ENCODE measurements around the gene HFM1. TPM values are rescaled to one million over a fixed set of nuclear protein-coding genes. Genes with fewer than 3 reads are reported as not detected.
"Not testable (repeated sequence)": the region's sequence is repeated elsewhere in the genome, so short reads cannot be mapped to it uniquely, and the experiment has no call there.

Gene HFM1, protein sequence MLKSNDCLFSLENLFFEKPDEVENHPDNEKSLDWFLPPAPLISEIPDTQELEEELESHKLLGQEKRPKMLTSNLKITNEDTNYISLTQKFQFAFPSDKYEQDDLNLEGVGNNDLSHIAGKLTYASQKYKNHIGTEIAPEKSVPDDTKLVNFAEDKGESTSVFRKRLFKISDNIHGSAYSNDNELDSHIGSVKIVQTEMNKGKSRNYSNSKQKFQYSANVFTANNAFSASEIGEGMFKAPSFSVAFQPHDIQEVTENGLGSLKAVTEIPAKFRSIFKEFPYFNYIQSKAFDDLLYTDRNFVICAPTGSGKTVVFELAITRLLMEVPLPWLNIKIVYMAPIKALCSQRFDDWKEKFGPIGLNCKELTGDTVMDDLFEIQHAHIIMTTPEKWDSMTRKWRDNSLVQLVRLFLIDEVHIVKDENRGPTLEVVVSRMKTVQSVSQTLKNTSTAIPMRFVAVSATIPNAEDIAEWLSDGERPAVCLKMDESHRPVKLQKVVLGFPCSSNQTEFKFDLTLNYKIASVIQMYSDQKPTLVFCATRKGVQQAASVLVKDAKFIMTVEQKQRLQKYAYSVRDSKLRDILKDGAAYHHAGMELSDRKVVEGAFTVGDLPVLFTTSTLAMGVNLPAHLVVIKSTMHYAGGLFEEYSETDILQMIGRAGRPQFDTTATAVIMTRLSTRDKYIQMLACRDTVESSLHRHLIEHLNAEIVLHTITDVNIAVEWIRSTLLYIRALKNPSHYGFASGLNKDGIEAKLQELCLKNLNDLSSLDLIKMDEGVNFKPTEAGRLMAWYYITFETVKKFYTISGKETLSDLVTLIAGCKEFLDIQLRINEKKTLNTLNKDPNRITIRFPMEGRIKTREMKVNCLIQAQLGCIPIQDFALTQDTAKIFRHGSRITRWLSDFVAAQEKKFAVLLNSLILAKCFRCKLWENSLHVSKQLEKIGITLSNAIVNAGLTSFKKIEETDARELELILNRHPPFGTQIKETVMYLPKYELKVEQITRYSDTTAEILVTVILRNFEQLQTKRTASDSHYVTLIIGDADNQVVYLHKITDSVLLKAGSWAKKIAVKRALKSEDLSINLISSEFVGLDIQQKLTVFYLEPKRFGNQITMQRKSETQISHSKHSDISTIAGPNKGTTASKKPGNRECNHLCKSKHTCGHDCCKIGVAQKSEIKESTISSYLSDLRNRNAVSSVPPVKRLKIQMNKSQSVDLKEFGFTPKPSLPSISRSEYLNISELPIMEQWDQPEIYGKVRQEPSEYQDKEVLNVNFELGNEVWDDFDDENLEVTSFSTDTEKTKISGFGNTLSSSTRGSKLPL (N-terminal part only)
- total RNA-seq (10 to 100 TPM in 3 of 7 donors, 1 to 10 TPM in 4; 5.7 to 17.2 (median 8.5) TPM), polyA plus RNA-seq (1 to 10 TPM; 2.9 to 3.2 TPM)
- long read RNA-seq, donor 1, partial matches to known transcripts = 0 of 7 reads
- long read RNA-seq, donor 1, other reads (novel, unspliced or antisense) = 7 of 7 reads
- long read RNA-seq, donor 2, full-length matches to known transcripts = 2 of 2 reads
- long read RNA-seq, donor 2, partial matches to known transcripts = 0 of 2 reads
- long read RNA-seq, donor 2, other reads (novel, unspliced or antisense) = 0 of 2 reads
- long read RNA-seq, donor 3, partial matches to known transcripts = 0 of 7 reads
- long read RNA-seq, donor 3, other reads (novel, unspliced or antisense) = 7 of 7 reads

DNA sequence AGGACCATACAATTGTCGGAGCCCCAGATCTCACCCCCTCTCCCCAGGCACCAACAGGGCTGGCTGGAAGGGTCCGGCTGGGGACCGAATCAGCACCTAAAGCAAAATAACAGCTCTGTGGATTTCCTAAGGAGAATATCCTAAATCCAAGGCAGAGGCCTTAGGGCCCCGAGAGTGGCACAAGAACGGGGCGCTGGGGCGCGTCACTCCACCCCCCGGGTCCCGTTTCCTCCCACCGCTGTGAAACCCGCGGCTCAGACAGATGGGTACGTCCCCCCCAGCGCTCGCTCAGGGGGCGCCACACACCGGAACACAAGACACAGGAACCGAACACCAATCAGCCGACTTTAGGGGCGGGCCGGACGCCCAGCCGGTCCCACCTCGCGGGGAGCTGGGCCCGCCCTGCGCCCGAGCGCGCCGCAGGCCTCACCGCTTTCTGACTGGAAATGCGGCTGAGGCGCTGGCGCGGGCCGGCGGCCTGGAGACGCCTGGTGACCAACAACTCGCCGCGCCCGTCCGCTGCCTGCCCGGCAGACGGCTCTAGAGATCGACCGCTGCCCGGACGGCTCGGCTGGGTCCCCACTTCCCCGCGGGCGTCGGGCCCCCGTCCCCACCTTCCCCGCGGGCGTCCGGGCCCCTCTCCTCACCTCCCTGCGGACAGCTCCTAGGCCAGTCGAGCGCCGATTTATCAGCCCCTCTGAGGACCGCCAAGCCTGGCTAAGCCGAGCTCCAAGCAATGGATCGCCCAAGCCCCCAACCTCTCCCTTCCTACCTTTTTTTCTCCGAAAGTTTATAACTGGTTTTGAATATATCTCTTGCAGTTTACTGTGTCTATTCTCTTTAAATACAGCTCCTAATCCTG lies at the start of gene HFM1:
Gene HFM1, minus strand, starts transcription at position 687 of the 862 bp plus-strand sequence. CDS start 3,755 bp downstream, outside the sequence.
- 0 to 1% (median 0%) methylated on average over 45 to 69 of the region's 69 CpGs for WGBS, 3 donors
- peak; percentile 41 for TF ChIP-seq POLR2A (IDR thresholded peaks at IDR 0.05)
- peak; percentile 34 for TF ChIP-seq EP300 (IDR thresholded peaks at IDR 0.05)
- no peak for TF ChIP-seq CTCF (IDR thresholded peaks at IDR 0.05)
- intact Hi-C loops (cut with DNase I) = loop anchor here in 2 of 4 donors (10.0 kb wide), 2 partner anchors 100 to 120 kb away; partner anchors contain the start of gene CDC7 (in 1 of the 2)
- no peaks in the 10 kb centered on the region for H3K27me3 ChIP-seq
- peak; percentile 85 to 91 (median 89) for DNase-seq
- no peaks in the 10 kb centered on the region for H3K36me3 ChIP-seq
- H3K27ac ChIP-seq = peak within 1 kb of the TSS; percentile 65 to 93
- H3K4me3 ChIP-seq = peak within 1 kb of the TSS; percentile 39
- H3K9me3 ChIP-seq = no peaks in the 10 kb centered on the region
- H3K4me1 ChIP-seq (ENCODE audit: insufficient read depth) = no peaks in the 10 kb centered on the region

DNA sequence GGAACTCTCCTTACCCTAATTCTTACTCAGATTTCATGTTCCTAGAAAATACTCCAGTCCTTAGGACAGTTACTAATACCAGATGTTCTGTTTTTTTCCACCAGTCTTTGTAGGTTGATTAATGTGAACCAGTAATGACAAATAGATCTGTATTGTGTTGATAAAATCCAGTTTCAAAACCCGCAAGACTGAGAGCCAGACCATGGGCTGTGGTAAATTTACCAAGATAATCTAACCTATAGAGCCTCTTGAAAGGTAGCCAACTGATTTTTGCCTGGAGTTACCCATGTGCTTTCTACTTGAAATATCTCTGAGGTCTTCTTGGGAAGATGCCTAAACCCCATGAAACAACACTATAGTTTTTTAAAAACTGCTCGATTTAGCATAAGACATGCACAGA lies 49.5 kb upstream of the HFM1 start:
- H3K27ac ChIP-seq = no peak overlapping the region
- no peaks in the 10 kb centered on the region for H3K4me1 ChIP-seq (ENCODE audit: insufficient read depth)
- no peaks in the 10 kb centered on the region for H3K27me3 ChIP-seq
- intact Hi-C loops (cut with DNase I) = no loop called here
- 46 to 69% (median 60%) methylated on average over 2 of the region's 2 CpGs for WGBS, 3 donors
- no peaks in the 10 kb centered on the region for H3K9me3 ChIP-seq
- H3K36me3 ChIP-seq = no peaks in the 10 kb centered on the region
- TF ChIP-seq EP300 (IDR thresholded peaks at IDR 0.05) = no peak
- no peak for TF ChIP-seq CTCF (IDR thresholded peaks at IDR 0.05)
- TF ChIP-seq POLR2A (IDR thresholded peaks at IDR 0.05) = no peak
- no peak overlapping the region for H3K4me3 ChIP-seq
- DNase-seq = no peak

DNA sequence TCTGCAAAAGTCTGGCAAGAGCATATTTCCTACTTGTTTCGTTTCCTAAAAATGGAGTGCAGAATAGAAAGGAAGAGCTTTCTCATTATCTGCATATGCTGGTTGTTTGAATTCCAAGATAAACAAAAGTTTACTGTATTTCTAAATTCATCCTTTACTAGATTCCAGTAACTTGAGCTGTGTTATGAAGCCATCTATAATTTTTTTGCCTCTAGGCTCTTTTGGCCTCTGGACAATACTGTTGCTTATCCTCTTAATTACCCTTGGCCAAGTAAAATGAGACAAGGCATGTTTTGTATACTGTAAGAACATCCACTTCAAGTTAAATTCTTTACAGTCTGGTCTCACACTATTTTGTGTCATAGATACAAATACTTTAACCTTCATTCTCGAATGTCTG lies 45.6 kb upstream of the HFM1 start:
- H3K27ac ChIP-seq = no peak overlapping the region
- TF ChIP-seq CTCF (IDR thresholded peaks at IDR 0.05) (no peak), POLR2A (IDR thresholded peaks at IDR 0.05) (no peak), EP300 (IDR thresholded peaks at IDR 0.05) (no peak)
- H3K4me3 ChIP-seq = no peak overlapping the region
- intact Hi-C loops (cut with DNase I) = no loop called here
- no peaks in the 10 kb centered on the region for H3K27me3 ChIP-seq
- no peak for DNase-seq
- H3K4me1 ChIP-seq (ENCODE audit: insufficient read depth) = no peaks in the 10 kb centered on the region
- H3K9me3 ChIP-seq = no peaks in the 10 kb centered on the region
- 8 to 15% (median 11%) methylated on average over 2 of the region's 2 CpGs for WGBS, 3 donors
- no peaks in the 10 kb centered on the region for H3K36me3 ChIP-seq

DNA sequence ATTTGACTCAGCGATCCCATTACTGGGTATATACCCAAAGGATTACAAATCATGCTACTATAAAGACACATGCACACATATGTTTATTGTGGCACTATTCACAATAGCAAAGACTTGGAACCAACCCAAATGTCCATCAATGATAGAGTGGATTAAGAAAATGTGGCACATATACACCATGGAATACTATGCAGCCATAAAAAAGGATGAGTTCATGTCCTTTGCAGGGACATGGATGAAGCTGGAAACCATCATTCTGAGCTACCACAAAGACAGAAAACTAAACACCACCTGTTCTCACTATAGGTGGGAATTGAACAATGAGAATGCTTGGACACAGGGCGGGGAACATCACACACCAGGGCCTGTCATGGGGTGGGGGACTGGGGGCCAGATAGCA lies 43.1 kb upstream of the HFM1 start:
- H3K9me3 ChIP-seq; H3K4me3 ChIP-seq; intact Hi-C loops (cut with DNase I); H3K27me3 ChIP-seq; DNase-seq; H3K27ac ChIP-seq; H3K36me3 ChIP-seq; H3K4me1 ChIP-seq (ENCODE audit: insufficient read depth): not testable (repeated sequence)
- 73 to 100% (median 99%) methylated on average over 2 of the region's 2 CpGs for WGBS, 3 donors

DNA sequence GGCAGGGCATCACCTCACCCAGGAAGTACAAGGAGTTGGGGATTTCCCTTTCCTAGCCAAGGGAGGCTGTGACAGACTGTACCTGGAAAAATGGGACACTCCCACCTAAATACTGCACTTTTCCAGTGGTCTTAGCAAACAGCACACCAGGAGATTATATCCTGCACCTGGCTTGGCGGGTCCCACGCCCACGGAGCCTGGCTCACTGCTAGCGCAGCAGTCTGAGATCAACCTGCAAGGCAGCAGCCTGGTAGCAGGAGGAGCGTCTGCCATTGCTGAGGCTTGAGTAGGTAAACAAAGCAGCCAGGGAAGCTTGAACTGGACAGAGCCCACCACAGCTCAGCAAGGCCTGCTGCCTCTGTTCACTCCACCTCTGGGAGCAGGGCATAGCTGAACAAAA lies 37.3 kb upstream of the HFM1 start:
- H3K4me1 ChIP-seq (ENCODE audit: insufficient read depth); intact Hi-C loops (cut with DNase I); H3K4me3 ChIP-seq; H3K27ac ChIP-seq; H3K9me3 ChIP-seq; H3K27me3 ChIP-seq; H3K36me3 ChIP-seq; DNase-seq: not testable (repeated sequence)
- 92 to 94% (median 92%) methylated on average over 5 of the region's 5 CpGs for WGBS, 3 donors
